HUES48 (cell line): Measurements from ENCODE around the gene AGBL2.
A peak's percentile ranks its signal among the peaks of the same experiment; 100 is the strongest.
"Not testable (repeated sequence)": the region's sequence is repeated elsewhere in the genome, so short reads cannot be mapped to it uniquely, and the experiment has no call there.

Experiments
- H3K27ac ChIP-seq: one replicate; pipeline ENCODE4 v1.7.0; 2013; ENCODE audit warnings: low read depth, low read length, inconsistent platforms
- H3K27me3 ChIP-seq: 2 replicates; pipeline ENCODE4 v1.6.1; 2013; ENCODE audit warnings: mild to moderate bottlenecking, low read length; ENCODE audit not compliant: control insufficient read depth, insufficient read depth
- H3K36me3 ChIP-seq: 2 replicates; pipeline ENCODE4 v1.6.1; 2013; ENCODE audit warnings: low read length; ENCODE audit not compliant: control insufficient read depth, insufficient read depth
- H3K4me1 ChIP-seq: 2 replicates; pipeline ENCODE4 v1.6.1; 2013; ENCODE audit warnings: mild to moderate bottlenecking, low read length; ENCODE audit not compliant: control insufficient read depth, insufficient read depth
- H3K4me3 ChIP-seq: 2 replicates; pipeline ENCODE4 v1.5.1; 2013; ENCODE audit warnings: mild to moderate bottlenecking, low read depth, low read length
- H3K9ac ChIP-seq: 2 replicates; pipeline ENCODE4 v1.6.1; 2013; ENCODE audit warnings: mild to moderate bottlenecking, low read depth, low read length, moderate library complexity
- H3K9me3 ChIP-seq: 2 replicates; pipeline ENCODE4 v1.6.1; 2013; ENCODE audit warnings: low read length; ENCODE audit not compliant: control insufficient read depth, insufficient read depth

Gene AGBL2

GRCh38 chr11:47661245-47661644, 53.9 kb downstream of the AGBL2 start:
- Histone ChIP-seq H3K27me3 (no peaks in the 10 kb centered on the region), H3K9me3 (no peaks in the 10 kb centered on the region), H3K9ac (no peak overlapping the region), H3K36me3 (no peaks in the 10 kb centered on the region), H3K4me3 (no peak overlapping the region), H3K27ac (no peak overlapping the region), H3K4me1 (no peaks in the 10 kb centered on the region)

GRCh38 chr11:47659276-47659675, 55.9 kb downstream of the AGBL2 start:
- no peak overlapping the region for H3K4me3 ChIP-seq
- no peaks in the 10 kb centered on the region for H3K4me1 ChIP-seq
- H3K36me3 ChIP-seq = no peaks in the 10 kb centered on the region
- no peaks in the 10 kb centered on the region for H3K9me3 ChIP-seq
- no peaks in the 10 kb centered on the region for H3K27me3 ChIP-seq
- no peak overlapping the region for H3K27ac ChIP-seq
- no peak overlapping the region for H3K9ac ChIP-seq

- Histone ChIP-seq H3K4me3 (no peak overlapping the region), H3K27me3 (no peaks in the 10 kb centered on the region), H3K27ac (no peak overlapping the region), H3K36me3 (no peaks in the 10 kb centered on the region), H3K9ac (no peak overlapping the region), H3K4me1 (no peaks in the 10 kb centered on the region), H3K9me3 (0 out of 2 replicates have a peak, but pooled peaks cover 3% of the 10 kb centered on the region)
Measured at GRCh38 chr11:47656260-47656885, 58.8 kb downstream of the AGBL2 start.

GRCh38 chr11:47651818-47652469, 63.2 kb downstream of the AGBL2 start:
- Histone ChIP-seq H3K9me3 (0 out of 2 replicates have a peak, but pooled peaks cover 3% of the 10 kb centered on the region), H3K36me3 (no peaks in the 10 kb centered on the region), H3K4me1 (no peaks in the 10 kb centered on the region), H3K4me3 (no peak overlapping the region), H3K9ac (no peak overlapping the region), H3K27me3 (no peaks in the 10 kb centered on the region), H3K27ac (no peak overlapping the region)

GRCh38 chr11:47649276-47649675, 65.9 kb downstream of the AGBL2 start:
- H3K9ac ChIP-seq = no peak overlapping the region
- 0 out of 2 replicates have a peak, but pooled peaks cover 3% of the 10 kb centered on the region for H3K9me3 ChIP-seq
- H3K4me1 ChIP-seq = no peaks in the 10 kb centered on the region
- H3K27ac ChIP-seq = no peak overlapping the region
- H3K4me3 ChIP-seq = no peak overlapping the region
- H3K36me3 ChIP-seq = no peaks in the 10 kb centered on the region
- no peaks in the 10 kb centered on the region for H3K27me3 ChIP-seq

GRCh38 chr11:47646019-47646418, 69.2 kb downstream of the AGBL2 start:
- Histone ChIP-seq H3K27me3 (no peaks in the 10 kb centered on the region), H3K36me3 (no peaks in the 10 kb centered on the region), H3K27ac (no peak overlapping the region), H3K4me1 (peaks cover 5% of the 10 kb centered on the region), H3K9me3 (no peaks in the 10 kb centered on the region), H3K4me3 (no peak overlapping the region), H3K9ac (no peak overlapping the region)

GRCh38 chr11:47645500-47645899, 69.7 kb downstream of the AGBL2 start:
- Histone ChIP-seq H3K36me3 (no peaks in the 10 kb centered on the region), H3K27me3 (no peaks in the 10 kb centered on the region), H3K9me3 (no peaks in the 10 kb centered on the region), H3K9ac (no peak overlapping the region), H3K4me3 (no peak overlapping the region), H3K4me1 (peaks cover 6% of the 10 kb centered on the region), H3K27ac (no peak overlapping the region)

- peak within 1 kb of the TSS; percentile 90 for H3K27ac ChIP-seq
- no peaks in the 10 kb centered on the region for H3K9me3 ChIP-seq
- H3K27me3 ChIP-seq = no peaks in the 10 kb centered on the region
- H3K4me3 ChIP-seq = peak within 1 kb of the TSS; percentile 96
- H3K9ac ChIP-seq = peak within 1 kb of the TSS; percentile 93
- peaks cover 24% of the 10 kb centered on the region for H3K36me3 ChIP-seq
- peaks cover 6% of the 10 kb centered on the region for H3K4me1 ChIP-seq
Measured at GRCh38 chr11:47642099-47642855, 72.9 kb downstream of the AGBL2 start, which contains the start of gene MTCH2. TSS of gene MTCH2 (minus strand) at chr11:47642559. CDS start at chr11:47642465, 94 bp downstream.

GRCh38 chr11:47641600-47642098, 73.5 kb downstream of the AGBL2 start:
- peak overlapping the region; percentile 93 for H3K9ac ChIP-seq
- H3K4me3 ChIP-seq = peak overlapping the region; percentile 96
- H3K9me3 ChIP-seq = no peaks in the 10 kb centered on the region
- peak overlapping the region; percentile 90 for H3K27ac ChIP-seq
- no peaks in the 10 kb centered on the region for H3K27me3 ChIP-seq
- peaks cover 6% of the 10 kb centered on the region for H3K4me1 ChIP-seq
- H3K36me3 ChIP-seq = peaks cover 30% of the 10 kb centered on the region

- not testable (repeated sequence) for H3K4me3 ChIP-seq, H3K9me3 ChIP-seq, H3K27ac ChIP-seq, H3K9ac ChIP-seq, H3K27me3 ChIP-seq, H3K4me1 ChIP-seq
- peaks cover 39% of the 10 kb centered on the region for H3K36me3 ChIP-seq
Measured at GRCh38 chr11:47640506-47640905, 74.7 kb downstream of the AGBL2 start.

GRCh38 chr11:47636331-47636730, 78.8 kb downstream of the AGBL2 start:
- not testable (repeated sequence) for H3K4me1 ChIP-seq, H3K27ac ChIP-seq, H3K9me3 ChIP-seq, H3K27me3 ChIP-seq, H3K4me3 ChIP-seq, H3K9ac ChIP-seq
- H3K36me3 ChIP-seq = peaks cover 66% of the 10 kb centered on the region
